ENCODE results near the gene KRT78. TPM values are rescaled to one million over a fixed set of nuclear protein-coding genes. Genes with fewer than 3 reads are reported as not detected.

The KRT78 gene
- polyA plus RNA-seq, 3 donors = not detected

- Mint-ChIP-seq H3K27ac (peak overlapping the region in 2 of 7 donors; percentile 55 to 68), H3K4me1 (peaks cover 23% of the 10 kb centered on the region), H3K4me3 (peak overlapping the region; percentile 73 to 90), H3K36me3 (no peaks in the 10 kb centered on the region), H3K27me3 (ENCODE audit: low read depth in 3 of 3) (peaks cover 2 to 15% (median 8%) of the 10 kb centered on the region in 3 donors), H3K9me3 (no peaks in the 10 kb centered on the region)
- Histone ChIP-seq H3K27me3 (ENCODE audit: control insufficient read depth in 2 of 2, insufficient read depth in 2 of 2, low read length in 2 of 2) (no peaks in the 10 kb centered on the region), H3K36me3 (replicated peaks in 1 of 2; ENCODE audit: control insufficient read depth in 1 of 2, insufficient read depth in 2 of 2, low read length in 2 of 2) (no peaks in the 10 kb centered on the region), H3K9me3 (replicated peaks in 1 of 2; ENCODE audit: control insufficient read depth in 1 of 2, insufficient read depth in 1 of 2, low read length in 2 of 2) (no peaks in the 10 kb centered on the region), H4K20me1 (ENCODE audit: insufficient read depth, low read length) (no peaks in the 10 kb centered on the region), H3K9ac (ENCODE audit: insufficient read depth, low read length, poor library complexity, severe bottlenecking) (peak overlapping the region; percentile 43), H3K79me2 (ENCODE audit: insufficient read depth, low read length) (no peaks in the 10 kb centered on the region), H3K27ac (ENCODE audit: low read depth in 1 of 2, low read length in 2 of 2) (no peak overlapping the region), H2AFZ (ENCODE audit: insufficient read depth, low read depth, low read length, poor library complexity, severe bottlenecking) (peak overlapping the region; percentile 91), H3K4me1 (ENCODE audit: control insufficient read depth in 1 of 2, insufficient read depth in 2 of 2, low read length in 2 of 2) (peaks cover 13 to 27% of the 10 kb centered on the region in 2 donors), H3K4me3 (replicated peaks in 1 of 3; ENCODE audit: low read depth in 2 of 3, low read length in 3 of 3) (peak overlapping the region; percentile 11 to 72 (median 30)), H3K4me2 (replicated peaks; ENCODE audit: extremely low read depth, low read length, poor library complexity, severe bottlenecking) (peak overlapping the region; percentile 89)
- WGBS (ENCODE audit: insufficient coverage) = 3% methylated on average over 31 of the region's 38 CpGs
- TF ChIP-seq, protein P1, sequence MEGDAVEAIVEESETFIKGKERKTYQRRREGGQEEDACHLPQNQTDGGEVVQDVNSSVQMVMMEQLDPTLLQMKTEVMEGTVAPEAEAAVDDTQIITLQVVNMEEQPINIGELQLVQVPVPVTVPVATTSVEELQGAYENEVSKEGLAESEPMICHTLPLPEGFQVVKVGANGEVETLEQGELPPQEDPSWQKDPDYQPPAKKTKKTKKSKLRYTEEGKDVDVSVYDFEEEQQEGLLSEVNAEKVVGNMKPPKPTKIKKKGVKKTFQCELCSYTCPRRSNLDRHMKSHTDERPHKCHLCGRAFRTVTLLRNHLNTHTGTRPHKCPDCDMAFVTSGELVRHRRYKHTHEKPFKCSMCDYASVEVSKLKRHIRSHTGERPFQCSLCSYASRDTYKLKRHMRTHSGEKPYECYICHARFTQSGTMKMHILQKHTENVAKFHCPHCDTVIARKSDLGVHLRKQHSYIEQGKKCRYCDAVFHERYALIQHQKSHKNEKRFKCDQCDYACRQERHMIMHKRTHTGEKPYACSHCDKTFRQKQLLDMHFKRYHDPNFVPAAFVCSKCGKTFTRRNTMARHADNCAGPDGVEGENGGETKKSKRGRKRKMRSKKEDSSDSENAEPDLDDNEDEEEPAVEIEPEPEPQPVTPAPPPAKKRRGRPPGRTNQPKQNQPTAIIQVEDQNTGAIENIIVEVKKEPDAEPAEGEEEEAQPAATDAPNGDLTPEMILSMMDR (IDR thresholded peaks at IDR 0.05) = peak; percentile 98
- intact Hi-C loops (cut with micrococcal nuclease) = loop anchor here (2.0 to 10.0 kb wide), 4 partner anchors 297 to 727 kb away; no protein-coding TSS in a partner anchor
- DNase-seq = peak; percentile 65 to 78 (median 71)
These were observed 30.9 kb upstream of the KRT78 start for GRCh38 chr12:52879394-52880351.

GRCh38 chr12:52878507-52879393 is 30.0 kb upstream of the KRT78 start:
- Histone ChIP-seq H3K4me1 (ENCODE audit: control insufficient read depth in 1 of 2, insufficient read depth in 2 of 2, low read length in 2 of 2) (peaks cover 20 to 29% of the 10 kb centered on the region in 2 donors), H3K9ac (ENCODE audit: insufficient read depth, low read length, poor library complexity, severe bottlenecking) (peak overlapping the region; percentile 43), H3K4me3 (replicated peaks in 1 of 3; ENCODE audit: low read depth in 2 of 3, low read length in 3 of 3) (peak overlapping the region in 2 of 3 experiments; percentile 24 to 72), H3K9me3 (replicated peaks in 1 of 2; ENCODE audit: control insufficient read depth in 1 of 2, insufficient read depth in 1 of 2, low read length in 2 of 2) (no peaks in the 10 kb centered on the region), H3K79me2 (ENCODE audit: insufficient read depth, low read length) (no peaks in the 10 kb centered on the region), H4K20me1 (ENCODE audit: insufficient read depth, low read length) (no peaks in the 10 kb centered on the region), H2AFZ (ENCODE audit: insufficient read depth, low read depth, low read length, poor library complexity, severe bottlenecking) (peak overlapping the region; percentile 91), H3K27ac (ENCODE audit: low read depth in 1 of 2, low read length in 2 of 2) (no peak overlapping the region), H3K27me3 (ENCODE audit: control insufficient read depth in 2 of 2, insufficient read depth in 2 of 2, low read length in 2 of 2) (no peaks in the 10 kb centered on the region), H3K36me3 (replicated peaks in 1 of 2; ENCODE audit: control insufficient read depth in 1 of 2, insufficient read depth in 2 of 2, low read length in 2 of 2) (no peaks in the 10 kb centered on the region), H3K4me2 (replicated peaks; ENCODE audit: extremely low read depth, low read length, poor library complexity, severe bottlenecking) (peak overlapping the region; percentile 89)
- Mint-ChIP-seq H3K9me3 (no peaks in the 10 kb centered on the region), H3K27me3 (ENCODE audit: low read depth in 3 of 3) (peaks cover 2 to 19% (median 8%) of the 10 kb centered on the region in 3 donors), H3K4me1 (peaks cover 26% of the 10 kb centered on the region), H3K36me3 (no peaks in the 10 kb centered on the region), H3K27ac (peak overlapping the region in 2 of 7 donors; percentile 50 to 55), H3K4me3 (peak overlapping the region; percentile 73 to 90)
- intact Hi-C loops (cut with micrococcal nuclease) = loop anchor here (2.0 to 10.0 kb wide), 4 partner anchors 296 to 726 kb away; no protein-coding TSS in a partner anchor
- TF ChIP-seq, protein P1 (IDR thresholded peaks at IDR 0.05) = no peak
- WGBS (ENCODE audit: insufficient coverage) = 71% methylated on average over 10 of the region's 17 CpGs
- DNase-seq = no peak

Data from CD14-positive monocyte (primary cell).